H9 (cell line): Measurements from ENCODE around the gene OR2AG2. TPM values are rescaled to one million over a fixed set of nuclear protein-coding genes. Genes with fewer than 3 reads are reported as not detected.

ENCODE experiments used
- DNase-seq: peaks from one replicate; pipeline ENCODE4 v3.0.0-alpha.2; 2017
- H2AFZ ChIP-seq: one replicate; pipeline ENCODE4 v1.6.1; 2013; ENCODE audit warnings: mild to moderate bottlenecking, low read length, control low read depth, moderate library complexity
- H2AK5ac ChIP-seq: 2 replicates; pipeline ENCODE4 v1.6.1; 2013; ENCODE audit warnings: low read length, control low read depth, mixed read lengths; ENCODE audit not compliant: insufficient read length
- H2BK120ac ChIP-seq: one replicate; pipeline ENCODE4 v1.6.1; 2013; ENCODE audit warnings: low read depth, mild to moderate bottlenecking, low read length, control low read depth, inconsistent platforms; ENCODE audit not compliant: poor library complexity, severe bottlenecking
- H2BK12ac ChIP-seq: 2 replicates; pipeline ENCODE4 v1.6.1; 2013; ENCODE audit warnings: low read length, control low read depth, mixed read lengths, low read depth; ENCODE audit not compliant: insufficient read length
- H2BK15ac ChIP-seq: 2 replicates; pipeline ENCODE4 v1.6.1; 2013; ENCODE audit warnings: low read depth, low read length, control low read depth
- H2BK20ac ChIP-seq: one replicate; pipeline ENCODE4 v1.6.1; 2013; ENCODE audit warnings: low read depth, mild to moderate bottlenecking, low read length, control low read depth, inconsistent platforms; ENCODE audit not compliant: poor library complexity, severe bottlenecking
- H2BK5ac ChIP-seq: 2 replicates; pipeline ENCODE4 v1.6.1; 2013; ENCODE audit warnings: low read length, control low read depth, mixed read lengths; ENCODE audit not compliant: insufficient read length
- H3K14ac ChIP-seq: 2 replicates; pipeline ENCODE4 v1.6.1; 2013; ENCODE audit warnings: low read length, control low read depth; ENCODE audit not compliant: insufficient read depth
- H3K18ac ChIP-seq: 2 replicates; pipeline ENCODE4 v1.6.1; 2013; ENCODE audit warnings: low read depth, mild to moderate bottlenecking, mixed read lengths, low read length, control low read depth; ENCODE audit not compliant: insufficient read length
- H3K23ac ChIP-seq: 2 replicates; pipeline ENCODE4 v1.6.1; 2013; ENCODE audit warnings: low read length, control low read depth, mixed read lengths, low read depth; ENCODE audit not compliant: insufficient read length
- H3K23me2 ChIP-seq: 2 replicates; pipeline ENCODE4 v1.6.1; 2013; ENCODE audit warnings: low read depth, mild to moderate bottlenecking, mixed read lengths, low read length, control low read depth; ENCODE audit not compliant: insufficient read length, poor library complexity, severe bottlenecking
- H3K27ac ChIP-seq: 2 replicates; pipeline ENCODE4 v1.5.1; 2013; ENCODE audit warnings: low read length, control low read depth, mixed read lengths, low read depth; ENCODE audit not compliant: insufficient read length
- H3K27me3 ChIP-seq: 2 replicates; pipeline ENCODE4 v1.6.1; 2013; ENCODE audit warnings: low read length, control low read depth, inconsistent platforms; ENCODE audit not compliant: insufficient read depth
- H3K4ac ChIP-seq: 2 replicates; pipeline ENCODE4 v1.6.1; 2013; ENCODE audit warnings: low read depth, mild to moderate bottlenecking, control low read depth, inconsistent platforms, low read length, moderate library complexity
- H3K4me1 ChIP-seq: 2 replicates; pipeline ENCODE4 v1.6.1; 2013; ENCODE audit warnings: low read length, control low read depth, inconsistent platforms; ENCODE audit not compliant: insufficient read depth
- H3K4me2 ChIP-seq: 2 replicates; pipeline ENCODE4 v1.6.1; 2013; ENCODE audit warnings: low read length, control low read depth, mixed read lengths; ENCODE audit not compliant: insufficient read length, insufficient read depth
- H3K56ac ChIP-seq: 2 replicates; pipeline ENCODE4 v1.6.1; 2013; ENCODE audit warnings: low read depth, mild to moderate bottlenecking, mixed read lengths, low read length, control low read depth; ENCODE audit not compliant: insufficient read length
- H3K79me1 ChIP-seq: 2 replicates; pipeline ENCODE4 v1.6.1; 2013; ENCODE audit warnings: low read depth, mild to moderate bottlenecking, moderate library complexity, low read length, control low read depth, inconsistent platforms; ENCODE audit not compliant: insufficient read depth, poor library complexity, severe bottlenecking
- H3K79me2 ChIP-seq: 2 replicates; pipeline ENCODE4 v1.6.1; 2013; ENCODE audit warnings: low read length, control low read depth, inconsistent platforms; ENCODE audit not compliant: insufficient read depth
- H3K9ac ChIP-seq: 2 replicates; pipeline ENCODE4 v1.6.1; 2013; ENCODE audit warnings: low read length, control low read depth, mixed read lengths; ENCODE audit not compliant: insufficient read length; ENCODE audit errors: extremely low read depth
- H3K9me3 ChIP-seq: one replicate; pipeline ENCODE4 v1.6.1; 2013; ENCODE audit warnings: low read depth, low read length, inconsistent platforms; ENCODE audit not compliant: control insufficient read depth
- H3T11ph ChIP-seq: one replicate; pipeline ENCODE4 v1.6.1; 2013; ENCODE audit warnings: mild to moderate bottlenecking, low read length, control low read depth, inconsistent platforms
- H4K20me1 ChIP-seq: one replicate; pipeline ENCODE4 v1.6.1; 2013; ENCODE audit not compliant: control insufficient read depth, insufficient read length, insufficient read depth
- H4K5ac ChIP-seq: 2 replicates; pipeline ENCODE4 v1.6.1; 2013; ENCODE audit warnings: low read depth, mild to moderate bottlenecking, mixed read lengths, low read length, control low read depth; ENCODE audit not compliant: insufficient read length
- H4K8ac ChIP-seq: replicated peaks from 2 replicates; pipeline ENCODE4 v1.6.1; 2013; ENCODE audit warnings: low read length, control low read depth, mixed read lengths, low read depth; ENCODE audit not compliant: insufficient read length
- H4K91ac ChIP-seq: 2 replicates; pipeline ENCODE4 v1.6.1; 2013; ENCODE audit warnings: low read depth, mild to moderate bottlenecking, moderate library complexity, mixed read lengths, low read length, control low read depth; ENCODE audit not compliant: insufficient read length
- H3K27ac Mint-ChIP-seq, 3 experiments: 2 replicates in 2 of 3; 3 replicates in 1 of 3; pipeline ENCODE4 v1.8.0; 2020 to 2021; ENCODE audit warnings: mixed read lengths in 3 of 3, mild to moderate bottlenecking in 1 of 3, moderate library complexity in 1 of 3
- H3K27me3 Mint-ChIP-seq: 2 replicates; pipeline ENCODE4 v1.8.0; 2021; ENCODE audit warnings: low read depth, mild to moderate bottlenecking, moderate library complexity, mixed read lengths
- H3K36me3 Mint-ChIP-seq, 3 experiments: 2 replicates in 2 of 3; 3 replicates in 1 of 3; pipeline ENCODE4 v1.8.0; 2020 to 2021; ENCODE audit warnings: low read depth in 3 of 3, mixed read lengths in 3 of 3; ENCODE audit not compliant: insufficient read depth in 1 of 3
- H3K4me1 Mint-ChIP-seq, 2 experiments: 2 replicates each; pipeline ENCODE4 v1.8.0; 2020; ENCODE audit warnings: mixed read lengths in 2 of 2
- H3K4me3 Mint-ChIP-seq, 2 experiments: 2 replicates in 1 of 2; 3 replicates in 1 of 2; pipeline ENCODE4 v1.8.0; 2020 to 2021; ENCODE audit warnings: mild to moderate bottlenecking in 2 of 2, mixed read lengths in 2 of 2, moderate library complexity in 1 of 2
- H3K9me3 Mint-ChIP-seq, 2 experiments: 2 replicates in 1 of 2; 3 replicates in 1 of 2; pipeline ENCODE4 v1.8.0; 2020; ENCODE audit warnings: mild to moderate bottlenecking in 2 of 2, mixed read lengths in 2 of 2, moderate library complexity in 1 of 2
- WGBS: extraction: QIAGEN DNeasy Blood & Tissue Kit; methylation state at CpG from one replicate; pipeline ENCODE4 v1.1.7; 2013; ENCODE audit warnings: missing lambda C conversion rate, low lambda C conversion rate, mixed read lengths; ENCODE audit not compliant: insufficient read length; ENCODE audit errors: extremely low coverage; 5-methylcytosine and 5-hydroxymethylcytosine counted together
- total RNA-seq: library from RNA; stranded (reverse); gene quantifications from 2 replicates; pipeline ENCODE4 v1.2.1, GENCODE V29; 2021
- TF ChIP-seq, protein P1 (sequence below): fragments of 200-600 bp; sonication (generic); conservative IDR thresholded peaks from 3 replicates; pipeline ENCODE4 v1.8.0; 2021; ENCODE audit warnings: antibody characterized with exemption, mild to moderate bottlenecking

OR2AG2 gene
- total RNA-seq, 1 experiment from 2014 or later, result 0.33 TPM

DNA sequence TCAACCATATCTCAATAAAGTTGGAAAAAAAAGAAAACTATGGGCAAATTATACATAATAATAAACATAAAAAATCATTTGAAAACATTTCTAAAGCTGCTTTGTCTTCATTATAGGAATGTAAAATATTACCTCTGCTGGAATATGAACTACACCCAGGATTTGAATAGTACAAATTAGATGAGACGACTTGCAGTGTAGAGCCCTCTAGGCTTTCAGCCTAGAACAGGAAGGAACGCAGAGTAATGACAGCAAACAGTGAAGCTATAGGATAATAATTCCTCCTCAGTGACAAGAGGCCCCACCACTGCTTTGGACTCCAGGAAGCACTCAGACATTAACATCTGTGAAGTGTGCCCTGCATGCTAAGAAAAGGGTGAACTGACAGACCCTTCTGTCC lies 18.8 kb upstream of the OR2AG2 start:
- Mint-ChIP-seq H3K9me3 (no peaks in the 10 kb centered on the region), H3K27me3 (no peaks in the 10 kb centered on the region), H3K4me1 (no peaks in the 10 kb centered on the region), H3K4me3 (no peak overlapping the region), H3K27ac (no peak overlapping the region), H3K36me3 (no peaks in the 10 kb centered on the region)
- Histone ChIP-seq H3K23me2 (no peaks in the 10 kb centered on the region), H2BK20ac (no peak overlapping the region), H3K18ac (no peak overlapping the region), H3K79me1 (no peaks in the 10 kb centered on the region), H3K4me2 (no peak overlapping the region), H2BK5ac (no peak overlapping the region), H4K91ac (no peak overlapping the region), H4K5ac (no peak overlapping the region), H2AK5ac (no peak overlapping the region), H3K4ac (no peak overlapping the region), H4K8ac (no peak overlapping the region), H2AFZ (no peak overlapping the region), H3K27ac (no peak overlapping the region), H3K9me3 (no peaks in the 10 kb centered on the region), H3K14ac (no peak overlapping the region), H3K79me2 (no peaks in the 10 kb centered on the region), H3K56ac (no peak overlapping the region), H3K9ac (no peak overlapping the region), H3K23ac (no peak overlapping the region), H2BK120ac (no peak overlapping the region), H3K4me1 (no peaks in the 10 kb centered on the region), H3T11ph (no peak overlapping the region), H2BK15ac (no peak overlapping the region), H3K27me3 (no peaks in the 10 kb centered on the region), H2BK12ac (no peak overlapping the region), H4K20me1 (no peaks in the 10 kb centered on the region)
- WGBS, result no CpG with 5 or more reads among the region's 2 CpGs
- no peak for DNase-seq
- TF ChIP-seq, protein P1, sequence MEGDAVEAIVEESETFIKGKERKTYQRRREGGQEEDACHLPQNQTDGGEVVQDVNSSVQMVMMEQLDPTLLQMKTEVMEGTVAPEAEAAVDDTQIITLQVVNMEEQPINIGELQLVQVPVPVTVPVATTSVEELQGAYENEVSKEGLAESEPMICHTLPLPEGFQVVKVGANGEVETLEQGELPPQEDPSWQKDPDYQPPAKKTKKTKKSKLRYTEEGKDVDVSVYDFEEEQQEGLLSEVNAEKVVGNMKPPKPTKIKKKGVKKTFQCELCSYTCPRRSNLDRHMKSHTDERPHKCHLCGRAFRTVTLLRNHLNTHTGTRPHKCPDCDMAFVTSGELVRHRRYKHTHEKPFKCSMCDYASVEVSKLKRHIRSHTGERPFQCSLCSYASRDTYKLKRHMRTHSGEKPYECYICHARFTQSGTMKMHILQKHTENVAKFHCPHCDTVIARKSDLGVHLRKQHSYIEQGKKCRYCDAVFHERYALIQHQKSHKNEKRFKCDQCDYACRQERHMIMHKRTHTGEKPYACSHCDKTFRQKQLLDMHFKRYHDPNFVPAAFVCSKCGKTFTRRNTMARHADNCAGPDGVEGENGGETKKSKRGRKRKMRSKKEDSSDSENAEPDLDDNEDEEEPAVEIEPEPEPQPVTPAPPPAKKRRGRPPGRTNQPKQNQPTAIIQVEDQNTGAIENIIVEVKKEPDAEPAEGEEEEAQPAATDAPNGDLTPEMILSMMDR, result no peak
